NCI-H1694 (cell line): Measurements from ENCODE around the gene TSPAN11.

ENCODE experiments used
- DNase-seq: peaks from one replicate; lab custom pipeline; 2025; lab: John Stamatoyannopoulos, UW

Gene TSPAN11

DNA sequence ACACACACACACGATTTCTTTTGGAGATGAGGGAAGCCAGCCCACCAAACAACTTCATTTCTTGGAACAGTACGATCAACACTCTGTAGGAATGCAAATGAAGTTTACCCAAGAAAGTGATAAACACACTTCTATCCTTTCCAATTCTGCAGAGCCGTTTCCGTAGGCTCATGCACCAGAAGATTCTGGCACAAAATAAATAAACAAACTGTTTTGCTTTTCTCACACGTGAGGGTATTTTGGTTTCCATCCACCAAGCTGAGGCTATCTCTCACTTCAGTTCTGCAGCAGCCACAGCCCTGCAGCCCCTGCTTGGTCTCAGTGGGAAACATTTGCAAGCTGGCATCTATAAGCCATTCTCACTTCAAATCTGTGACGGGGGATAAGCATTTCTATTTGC, 15.3 kb upstream of the TSPAN11 start:
- no peak for DNase-seq

GRCh38 chr12:30913323-30913722, 13.2 kb upstream of the TSPAN11 start:
- DNase-seq: no peak

DNA sequence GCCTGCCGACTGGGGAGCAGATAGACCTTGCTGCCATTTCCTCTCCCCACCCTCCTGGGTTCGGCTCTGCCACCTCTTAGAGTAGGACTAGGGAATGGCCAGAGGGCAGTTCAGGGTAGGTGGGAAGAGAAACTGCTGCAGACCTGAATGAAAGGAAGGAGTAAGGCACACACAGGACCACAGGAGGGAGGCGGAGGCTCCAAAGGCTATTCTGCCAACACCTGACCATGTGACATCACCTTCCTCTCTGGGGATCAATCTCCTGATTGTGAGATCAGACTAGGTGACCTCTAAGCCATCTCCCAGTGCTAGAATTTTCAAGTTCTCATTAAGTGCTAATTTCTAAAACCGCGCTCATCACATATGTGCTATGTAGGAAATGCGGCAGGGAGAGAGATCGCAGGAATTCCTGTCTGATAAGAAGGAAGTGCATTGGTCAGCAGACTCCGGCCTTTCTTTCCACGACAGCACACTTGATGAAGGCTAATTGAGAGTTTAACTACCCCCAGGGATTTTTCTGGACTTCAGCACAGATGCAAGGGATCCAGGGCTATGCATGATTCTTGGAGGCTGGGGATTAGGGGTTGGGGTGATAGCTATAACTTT, 11.5 kb upstream of the TSPAN11 start:
- DNase-seq: no peak

GRCh38 chr12:30923057-30923456, 3.5 kb upstream of the TSPAN11 start:
- DNase-seq: no peak

DNA sequence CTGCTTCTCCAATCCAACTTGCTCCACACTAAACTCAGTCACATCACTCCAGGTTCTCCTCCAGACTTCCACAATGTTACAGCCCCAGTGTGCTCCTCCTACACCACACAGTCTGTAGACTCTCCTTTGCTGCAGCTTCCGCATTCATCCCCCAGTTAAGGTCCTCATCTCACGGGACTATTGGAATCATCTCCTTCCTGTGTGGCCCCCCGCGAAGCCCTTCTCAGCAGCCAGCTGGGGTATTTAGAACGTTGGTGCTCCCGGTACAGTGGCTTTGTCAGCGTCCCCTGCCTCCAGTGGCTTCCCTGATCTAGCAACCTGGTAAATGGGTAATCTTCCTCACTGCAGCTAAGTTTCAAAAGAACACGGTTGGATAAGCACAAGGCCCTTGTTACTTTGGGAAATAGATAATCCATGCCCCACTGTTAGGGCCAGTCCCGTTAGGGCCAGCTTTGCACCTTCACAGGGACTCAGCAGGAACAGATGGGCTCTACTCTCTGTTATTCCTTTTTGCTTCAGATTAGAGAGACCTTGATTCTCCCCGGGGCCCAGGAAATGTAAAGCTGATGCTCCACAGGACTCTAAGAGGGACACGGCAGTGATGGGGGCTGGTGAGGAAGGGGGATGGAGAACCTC, 823 bp upstream of the TSPAN11 start:
- DNase-seq: no peak

- no peak for DNase-seq
Measured at GRCh38 chr12:30927222-30927611, 669 bp downstream of the TSPAN11 start.

DNA sequence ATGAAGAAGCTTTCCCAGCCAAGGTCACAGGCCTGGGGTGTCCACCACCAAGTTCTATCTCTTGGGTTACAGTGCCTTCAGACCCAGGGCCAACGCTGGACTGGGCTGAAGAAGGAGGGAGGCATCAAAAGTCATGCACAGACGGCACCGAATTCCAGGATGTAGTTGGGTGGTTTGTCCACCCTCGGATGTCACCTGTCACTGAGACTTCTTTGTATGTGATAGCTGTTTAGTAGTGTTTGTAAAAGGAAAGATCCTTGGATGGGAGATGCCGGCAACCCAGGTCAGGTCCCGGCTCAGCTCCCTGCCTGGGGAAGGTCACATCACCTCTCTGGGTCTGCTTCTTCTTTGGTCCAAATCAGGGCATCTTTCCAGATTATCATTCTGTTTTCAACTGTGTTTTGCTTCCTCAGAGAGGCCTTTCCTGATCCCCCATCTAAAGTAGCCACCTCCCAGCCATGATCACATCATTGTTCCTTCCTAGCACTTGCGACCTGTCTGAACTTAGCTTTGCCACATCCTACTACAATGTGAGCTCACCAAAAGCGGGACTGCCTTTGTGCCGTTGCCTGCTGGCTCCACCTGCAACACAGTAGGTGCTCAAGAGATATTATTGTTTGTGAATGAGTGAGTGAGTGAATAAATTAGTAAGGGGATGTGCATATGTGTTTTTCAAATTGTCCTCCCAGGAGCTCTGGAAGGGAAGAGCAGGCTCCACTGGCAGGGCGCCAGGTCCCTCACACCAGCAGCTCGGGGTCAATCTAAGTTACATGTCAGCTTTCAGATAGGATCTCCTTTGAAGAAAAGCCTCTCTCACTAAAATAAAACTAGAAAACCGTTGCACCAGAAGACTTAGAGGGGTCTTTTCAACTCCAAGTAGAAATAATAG, 2.1 kb downstream of the TSPAN11 start:
- no peak for DNase-seq

- DNase-seq: no peak
Measured at GRCh38 chr12:30930238-30930637, 3.7 kb downstream of the TSPAN11 start.

DNA sequence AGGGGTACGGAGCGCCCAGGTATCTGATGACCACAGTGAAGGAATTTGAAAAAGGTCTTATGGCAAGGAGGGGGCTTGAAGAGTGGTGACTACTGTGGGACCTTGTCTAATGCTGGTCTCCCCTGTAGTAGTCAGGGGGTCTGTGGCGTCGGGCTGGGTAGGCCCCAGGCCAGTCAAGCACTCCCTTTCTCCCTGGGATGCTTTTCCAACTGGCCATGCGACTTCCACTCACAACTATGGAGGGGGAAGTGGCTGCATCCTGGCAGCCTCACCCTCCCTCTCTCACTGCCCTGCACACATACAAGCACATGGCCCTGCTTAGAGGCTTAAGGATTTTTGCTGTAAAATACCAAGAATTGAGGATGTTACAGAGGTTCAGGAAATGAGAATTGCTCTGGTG, 4.1 kb downstream of the TSPAN11 start:
- no peak for DNase-seq

DNA sequence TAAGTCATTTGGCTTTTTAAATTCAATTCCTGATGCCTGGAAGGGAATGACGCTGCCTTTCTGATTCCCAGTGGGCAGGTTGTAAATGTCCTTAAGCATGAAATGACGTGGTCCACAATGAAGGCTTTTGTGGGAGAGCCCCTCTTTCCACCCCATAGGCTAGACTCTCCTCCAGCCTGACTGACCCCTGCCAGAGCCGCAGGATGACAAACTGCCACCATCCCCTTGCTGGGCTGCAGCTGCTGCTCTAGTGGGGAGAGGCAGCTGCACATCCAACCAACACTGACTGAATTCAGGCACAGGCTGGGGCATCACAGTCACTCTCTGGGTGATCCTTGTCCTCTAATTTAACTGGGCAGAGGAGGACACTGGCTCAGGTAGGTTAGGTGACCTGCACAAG, 6.3 kb downstream of the TSPAN11 start:
- no peak for DNase-seq

DNA sequence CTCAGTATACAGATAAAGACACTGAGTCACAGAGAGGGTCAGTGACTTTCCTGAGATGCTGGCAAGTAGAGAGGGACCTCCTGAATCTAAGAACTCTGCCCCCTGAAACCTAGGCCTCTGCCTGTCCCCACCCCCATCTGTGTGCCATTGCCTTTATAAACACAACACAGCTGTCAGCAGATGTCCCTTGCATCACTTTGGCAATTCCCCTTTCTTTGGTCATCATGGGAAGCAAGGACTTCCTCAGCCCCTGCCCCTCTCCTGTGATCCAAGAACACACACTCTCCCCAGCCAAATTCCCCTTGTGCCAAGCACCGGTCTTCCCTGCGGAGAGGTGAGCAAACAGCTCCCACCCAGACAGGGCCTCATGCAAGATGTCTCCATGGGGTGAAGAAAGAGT, 8.3 kb downstream of the TSPAN11 start:
- no peak for DNase-seq

- no peak for DNase-seq
Measured at GRCh38 chr12:30936036-30936435, 9.5 kb downstream of the TSPAN11 start.

- DNase-seq: no peak
Measured at GRCh38 chr12:30939234-30939633, 12.7 kb downstream of the TSPAN11 start.

DNA sequence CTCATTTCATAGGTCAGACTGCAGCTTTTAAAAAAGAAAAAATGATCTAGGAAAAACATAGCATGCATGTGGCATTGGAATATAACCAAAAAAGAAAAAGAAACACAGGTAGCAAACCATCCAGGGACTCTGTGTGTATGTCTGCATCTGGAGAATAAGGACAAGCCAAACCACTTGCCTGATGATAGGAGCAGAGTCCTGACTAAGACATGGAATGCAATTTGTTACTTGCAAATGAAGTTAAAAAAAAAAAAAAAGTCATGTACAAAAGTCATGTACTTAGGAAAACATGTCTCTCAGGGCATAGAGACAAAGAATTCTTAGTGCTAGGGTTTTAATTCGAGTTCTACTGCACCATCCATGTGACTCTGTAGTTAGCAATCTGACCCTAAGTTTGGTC, 15.9 kb downstream of the TSPAN11 start:
- DNase-seq: no peak

- no peak for DNase-seq
Measured at GRCh38 chr12:30942936-30943335, 16.4 kb downstream of the TSPAN11 start.

DNA sequence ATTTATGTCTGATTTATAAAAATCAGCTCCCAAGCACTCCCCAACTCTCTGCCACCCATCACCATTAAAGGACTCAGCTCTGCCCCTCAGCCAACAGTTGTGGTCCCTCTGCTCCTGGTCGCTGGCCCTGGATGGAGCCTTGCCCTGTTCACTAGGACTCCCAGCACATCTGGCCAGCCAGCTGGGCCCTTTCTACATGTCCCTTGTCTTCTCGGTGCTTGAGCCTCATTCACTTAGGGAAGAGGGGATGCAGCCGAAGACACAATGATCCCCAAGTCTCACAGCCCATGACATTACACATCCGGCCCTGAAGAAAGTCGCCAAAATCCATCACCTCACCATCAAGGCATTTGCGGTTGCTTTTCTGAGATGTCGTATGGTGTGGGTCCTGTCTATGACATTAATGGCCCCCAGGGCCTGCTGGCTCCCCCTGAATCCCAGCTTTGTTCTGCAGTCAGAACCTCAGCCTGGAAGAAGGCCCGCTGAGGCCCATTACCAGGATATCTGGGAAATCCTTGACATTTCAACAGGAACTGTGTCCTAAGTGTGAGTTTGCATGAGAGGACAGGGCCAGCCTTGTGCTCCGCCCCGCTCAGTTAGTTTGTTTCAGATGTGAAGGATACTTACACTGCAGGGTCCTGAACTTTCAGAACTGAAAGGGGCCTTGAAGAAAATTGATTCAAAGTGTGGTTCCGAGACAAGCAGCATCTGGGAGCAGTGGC, 19.1 kb downstream of the TSPAN11 start:
- no peak for DNase-seq

DNA sequence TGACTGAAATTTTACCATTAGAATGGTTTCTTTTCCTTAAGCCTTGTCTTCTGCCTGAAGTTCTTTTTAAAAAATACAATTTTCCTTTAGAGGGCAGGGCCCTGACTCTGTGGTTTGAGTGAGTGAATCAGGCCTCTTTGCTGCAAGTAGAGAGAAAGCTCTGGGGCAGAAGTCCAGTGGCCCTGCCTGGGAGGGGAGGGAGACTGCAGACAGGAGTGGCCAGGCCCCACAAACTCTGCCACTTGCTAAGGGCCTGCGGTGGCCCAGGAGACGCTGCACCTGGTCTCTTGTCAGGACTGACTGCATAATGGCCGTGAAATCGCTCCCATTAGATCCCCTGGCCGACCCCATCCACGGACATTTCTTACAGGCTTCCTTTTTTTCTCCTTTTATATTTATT, 25.5 kb downstream of the TSPAN11 start:
- DNase-seq: no peak

DNA sequence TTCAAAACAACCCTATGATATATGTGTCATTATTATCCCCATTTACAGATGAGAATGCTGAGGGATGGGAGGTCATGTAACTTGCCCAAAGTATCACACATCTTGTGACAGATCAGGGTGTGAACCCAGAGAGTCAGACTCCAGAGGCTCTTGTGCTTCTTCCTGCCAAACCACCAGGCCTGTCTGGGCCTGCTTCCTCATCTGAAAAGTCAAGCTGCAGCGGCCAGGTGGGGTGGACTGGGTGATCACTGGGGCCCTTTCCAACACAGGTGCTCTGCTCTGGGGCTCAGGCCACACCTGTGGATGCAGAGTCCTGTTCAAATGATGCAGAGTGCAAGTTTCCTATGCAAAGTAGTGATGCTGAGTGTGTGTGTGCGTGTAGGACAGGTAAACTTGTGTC, 26.7 kb downstream of the TSPAN11 start:
- DNase-seq: no peak

DNA sequence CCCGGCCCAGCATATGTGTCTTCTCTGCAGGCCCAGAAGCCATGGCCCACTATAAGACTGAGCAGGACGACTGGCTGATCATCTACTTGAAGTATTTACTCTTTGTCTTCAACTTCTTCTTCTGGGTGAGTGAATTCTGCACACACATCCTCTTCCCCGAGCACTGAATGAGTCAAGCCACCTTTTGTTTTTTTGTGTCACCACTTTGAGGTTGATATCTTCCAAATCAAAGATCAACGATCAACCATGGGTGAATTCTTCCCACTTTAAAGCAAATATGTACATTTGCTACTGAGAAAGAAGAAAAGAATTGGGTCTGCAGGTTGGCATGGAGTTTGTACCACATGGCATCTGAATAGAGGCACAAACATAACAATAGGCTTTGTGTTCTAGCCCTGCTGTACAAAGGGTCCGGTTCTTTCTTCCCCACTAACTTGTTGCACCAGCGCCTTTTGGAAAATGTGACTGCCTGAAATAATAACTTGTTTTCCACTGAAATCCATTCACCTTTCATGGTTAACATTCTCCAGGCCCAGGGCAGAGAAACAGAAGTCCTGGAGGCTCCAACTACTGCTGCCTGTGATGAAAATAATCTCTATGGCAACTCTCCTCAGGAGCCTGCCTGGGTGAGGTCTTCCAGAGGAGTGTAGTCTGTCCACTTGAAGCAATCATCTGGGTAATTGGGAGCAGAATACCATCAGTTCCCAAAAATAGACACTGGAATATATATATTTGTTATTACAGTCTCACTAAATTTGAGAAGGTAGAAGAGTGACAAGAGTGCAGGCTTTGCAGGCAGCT, 27.6 kb downstream of the TSPAN11 start:
- no peak for DNase-seq

GRCh38 chr12:30955214-30955613, 28.7 kb downstream of the TSPAN11 start:
- no peak for DNase-seq

DNA sequence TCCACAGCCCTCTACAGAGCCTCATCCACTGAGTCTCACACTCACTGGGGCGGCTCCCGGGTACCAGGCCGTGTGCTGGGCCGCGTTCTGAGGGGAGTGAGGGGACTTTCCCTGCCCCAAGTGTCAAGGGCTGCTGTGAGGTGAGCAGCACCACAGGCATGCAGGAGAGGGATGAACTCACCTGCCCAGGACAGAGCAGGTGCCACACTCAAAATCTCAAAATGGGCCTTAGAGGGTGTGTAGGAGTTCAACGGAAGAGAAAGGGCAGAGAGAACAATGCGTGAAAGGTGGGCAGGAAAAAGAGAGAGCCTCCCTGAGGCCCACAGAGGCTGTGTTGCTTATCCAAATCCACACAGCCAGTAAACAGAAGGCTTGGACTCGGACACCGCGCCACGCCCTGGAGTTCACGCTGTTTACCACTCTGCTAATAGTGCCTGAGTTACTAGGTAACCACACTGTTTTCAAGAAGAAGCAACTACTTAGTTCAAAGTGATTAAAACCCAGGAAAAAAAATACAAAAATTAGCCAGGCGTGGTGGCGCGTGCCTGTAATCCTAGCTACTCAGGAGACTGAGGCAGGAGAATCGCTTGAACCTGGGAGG, 32.7 kb downstream of the TSPAN11 start:
- no peak for DNase-seq
